AG10803 (cell line): ENCODE results near the gene SLC16A13.

ENCODE experiments used
- DNase-seq: peaks from one replicate; pipeline ENCODE4 v3.0.0; 2010; ENCODE audit warnings: low read depth
- H3K4me3 ChIP-seq: 2 replicates; pipeline ENCODE4 v1.5.1; 2011; ENCODE audit warnings: mild to moderate bottlenecking, low read length, control low read depth
- TF ChIP-seq, protein P1 (sequence below): conservative IDR thresholded peaks from 2 replicates; pipeline ENCODE4 v1.5.1; 2011; ENCODE audit warnings: mild to moderate bottlenecking, low read length, control low read depth, inconsistent platforms

SLC16A13 gene

GRCh38 chr17:7024402-7024785 is 11.4 kb upstream of the SLC16A13 start:
- H3K4me3 ChIP-seq: no peak overlapping the region
- TF ChIP-seq, protein P1, sequence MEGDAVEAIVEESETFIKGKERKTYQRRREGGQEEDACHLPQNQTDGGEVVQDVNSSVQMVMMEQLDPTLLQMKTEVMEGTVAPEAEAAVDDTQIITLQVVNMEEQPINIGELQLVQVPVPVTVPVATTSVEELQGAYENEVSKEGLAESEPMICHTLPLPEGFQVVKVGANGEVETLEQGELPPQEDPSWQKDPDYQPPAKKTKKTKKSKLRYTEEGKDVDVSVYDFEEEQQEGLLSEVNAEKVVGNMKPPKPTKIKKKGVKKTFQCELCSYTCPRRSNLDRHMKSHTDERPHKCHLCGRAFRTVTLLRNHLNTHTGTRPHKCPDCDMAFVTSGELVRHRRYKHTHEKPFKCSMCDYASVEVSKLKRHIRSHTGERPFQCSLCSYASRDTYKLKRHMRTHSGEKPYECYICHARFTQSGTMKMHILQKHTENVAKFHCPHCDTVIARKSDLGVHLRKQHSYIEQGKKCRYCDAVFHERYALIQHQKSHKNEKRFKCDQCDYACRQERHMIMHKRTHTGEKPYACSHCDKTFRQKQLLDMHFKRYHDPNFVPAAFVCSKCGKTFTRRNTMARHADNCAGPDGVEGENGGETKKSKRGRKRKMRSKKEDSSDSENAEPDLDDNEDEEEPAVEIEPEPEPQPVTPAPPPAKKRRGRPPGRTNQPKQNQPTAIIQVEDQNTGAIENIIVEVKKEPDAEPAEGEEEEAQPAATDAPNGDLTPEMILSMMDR: no peak
- DNase-seq: no peak

DNA sequence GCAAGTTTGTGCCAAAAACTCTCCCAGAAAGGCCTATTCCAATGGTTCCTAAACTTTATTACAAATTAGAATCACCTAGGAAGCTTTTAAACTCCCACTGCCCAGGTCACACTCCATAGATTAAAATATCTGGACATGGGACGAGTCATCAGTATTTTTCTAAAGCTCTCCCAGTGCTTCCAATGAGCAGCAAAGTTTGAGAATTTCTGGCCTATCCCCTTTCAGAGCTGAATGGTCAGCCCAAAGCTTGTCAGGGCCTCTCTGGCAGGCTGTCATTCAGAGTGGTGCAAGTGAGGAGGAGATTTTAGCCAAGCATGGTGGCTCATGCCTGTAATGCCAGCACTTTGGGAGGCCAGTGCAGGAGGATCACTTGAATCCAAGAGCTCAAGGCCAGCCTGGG is 10.6 kb upstream of the SLC16A13 start:
- no peak overlapping the region for H3K4me3 ChIP-seq
- no peak for DNase-seq
- TF ChIP-seq, protein P1: no peak

GRCh38 chr17:7026471-7027115 is 9.2 kb upstream of the SLC16A13 start:
- TF ChIP-seq, protein P1: no peak
- no peak for DNase-seq
- no peak overlapping the region for H3K4me3 ChIP-seq

DNA sequence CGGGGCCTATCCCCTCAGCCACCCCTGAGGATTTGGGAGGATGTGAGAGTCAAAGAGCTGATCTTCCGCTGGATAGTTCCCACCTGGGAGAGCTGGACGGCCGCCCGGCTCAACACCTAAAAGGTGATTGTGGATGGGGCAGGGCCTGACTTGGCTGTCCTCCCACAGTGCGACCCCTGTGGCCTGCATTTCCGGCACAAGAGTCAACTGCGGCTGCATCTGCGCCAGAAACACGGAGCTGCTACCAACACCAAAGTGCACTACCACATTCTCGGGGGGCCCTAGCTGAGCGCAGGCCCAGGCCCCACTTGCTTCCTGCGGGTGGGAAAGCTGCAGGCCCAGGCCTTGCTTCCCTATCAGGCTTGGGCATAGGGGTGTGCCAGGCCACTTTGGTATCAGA is 8.5 kb upstream of the SLC16A13 start:
- TF ChIP-seq, protein P1: no peak
- DNase-seq: no peak
- no peak overlapping the region for H3K4me3 ChIP-seq

DNA sequence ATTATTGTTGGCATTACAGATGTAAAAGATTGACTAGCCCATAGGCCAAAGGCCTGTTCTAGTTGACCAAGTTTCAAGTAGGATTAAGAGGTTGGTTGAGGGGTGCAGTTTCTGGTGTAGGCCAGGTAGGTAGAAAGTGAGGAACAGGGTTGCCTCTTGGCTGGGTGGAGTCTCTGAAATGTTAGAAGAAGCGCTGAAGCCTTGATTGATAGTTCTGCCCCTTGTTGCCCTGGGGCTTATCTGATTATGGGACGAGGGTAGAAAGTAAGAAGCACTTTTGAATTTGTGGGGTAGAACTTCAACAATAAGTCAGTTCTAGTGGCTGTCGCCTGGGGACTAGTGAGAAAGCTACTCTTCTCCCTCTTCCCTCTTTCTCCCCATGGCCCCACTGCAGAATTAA is 6.7 kb upstream of the SLC16A13 start:
- DNase-seq: no peak
- no peak overlapping the region for H3K4me3 ChIP-seq
- TF ChIP-seq, protein P1: no peak

DNA sequence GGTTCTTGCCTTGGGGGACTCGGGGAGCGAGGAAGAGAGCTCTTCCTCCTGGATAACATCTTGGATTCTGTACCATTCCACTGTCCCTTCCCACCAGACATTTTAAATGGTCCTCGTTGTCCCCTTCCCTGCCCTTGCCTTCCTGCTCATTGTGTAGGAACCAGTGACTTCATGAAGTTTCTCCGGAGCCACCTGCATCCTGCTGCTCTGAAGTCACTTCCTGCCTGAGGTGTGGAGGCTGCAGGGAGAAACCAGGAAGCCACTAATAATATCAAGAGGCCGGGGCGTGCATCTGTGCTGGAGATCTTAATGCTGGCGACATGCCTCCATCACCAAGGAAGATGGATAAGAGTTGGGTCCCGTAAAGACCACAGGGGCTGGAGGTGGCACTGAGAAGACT is 6.2 kb upstream of the SLC16A13 start:
- no peak overlapping the region for H3K4me3 ChIP-seq
- TF ChIP-seq, protein P1: no peak
- no peak for DNase-seq

GRCh38 chr17:7034955-7035590 is 742 bp upstream of the SLC16A13 start:
- no peak for DNase-seq
- TF ChIP-seq, protein P1: no peak

More at GRCh38 chr17:7034955-7035590, 742 bp upstream of the SLC16A13 start:
- H3K4me3 ChIP-seq: peak overlapping the region; percentile 82
